ENCODE measurements around the gene LTK.

LTK gene

GRCh38 chr15:41483519-41483918 lies 30.1 kb downstream of the LTK start:
- H3K4me3 ChIP-seq (ENCODE audit: insufficient read length, low read depth) = no peak overlapping the region
- TF ChIP-seq ZNF274 (IDR thresholded peaks at IDR 0.05; ENCODE audit: low read depth, low read length) = no peak
- TF ChIP-seq SUZ12 (IDR thresholded peaks at IDR 0.05; ENCODE audit: extremely low read depth, insufficient read depth, insufficient read length) = no peak
- no peak for TF ChIP-seq YY1 (IDR thresholded peaks at IDR 0.05; ENCODE audit: insufficient read depth, insufficient read length)
- DNase-seq (ENCODE audit: low read depth, low spot score) = no peak
- no peaks in the 10 kb centered on the region for H3K9me3 ChIP-seq (ENCODE audit: insufficient read depth, low read length)
- no peaks in the 10 kb centered on the region for H3K27me3 ChIP-seq (ENCODE audit: insufficient read depth, insufficient read length)
- H3K36me3 ChIP-seq (ENCODE audit: insufficient read depth, insufficient read length, low read length) = peaks cover 37% of the 10 kb centered on the region
- no peaks in the 10 kb centered on the region for H3K4me1 ChIP-seq (ENCODE audit: insufficient read depth, insufficient read length)
- H3K9ac ChIP-seq (ENCODE audit: insufficient read length, low read depth) = no peak overlapping the region

- no peak overlapping the region for H3K9ac ChIP-seq (ENCODE audit: insufficient read length, low read depth)
- TF ChIP-seq SUZ12 (IDR thresholded peaks at IDR 0.05; ENCODE audit: extremely low read depth, insufficient read depth, insufficient read length) = no peak
- TF ChIP-seq YY1 (IDR thresholded peaks at IDR 0.05; ENCODE audit: insufficient read depth, insufficient read length) = no peak
- no peak for TF ChIP-seq ZNF274 (IDR thresholded peaks at IDR 0.05; ENCODE audit: low read depth, low read length)
- H3K27me3 ChIP-seq (ENCODE audit: insufficient read depth, insufficient read length) = no peaks in the 10 kb centered on the region
- DNase-seq (ENCODE audit: low read depth, low spot score) = no peak
- no peak overlapping the region for H3K4me3 ChIP-seq (ENCODE audit: insufficient read length, low read depth)
- no peaks in the 10 kb centered on the region for H3K4me1 ChIP-seq (ENCODE audit: insufficient read depth, insufficient read length)
- H3K9me3 ChIP-seq (ENCODE audit: insufficient read depth, low read length) = no peaks in the 10 kb centered on the region
- H3K36me3 ChIP-seq (ENCODE audit: insufficient read depth, insufficient read length, low read length) = peaks cover 42% of the 10 kb centered on the region
These were observed 30.5 kb downstream of the LTK start for GRCh38 chr15:41483115-41483514.

GRCh38 chr15:41482110-41482877 lies 31.3 kb downstream of the LTK start:
- Histone ChIP-seq H3K36me3 (ENCODE audit: insufficient read depth, insufficient read length, low read length) (peaks cover 48% of the 10 kb centered on the region), H3K4me3 (ENCODE audit: insufficient read length, low read depth) (no peak overlapping the region), H3K4me1 (ENCODE audit: insufficient read depth, insufficient read length) (no peaks in the 10 kb centered on the region), H3K9ac (ENCODE audit: insufficient read length, low read depth) (no peak overlapping the region), H3K27me3 (ENCODE audit: insufficient read depth, insufficient read length) (no peaks in the 10 kb centered on the region), H3K9me3 (ENCODE audit: insufficient read depth, low read length) (no peaks in the 10 kb centered on the region)
- TF ChIP-seq ZNF274 (IDR thresholded peaks at IDR 0.05; ENCODE audit: low read depth, low read length) (no peak), YY1 (IDR thresholded peaks at IDR 0.05; ENCODE audit: insufficient read depth, insufficient read length) (no peak), SUZ12 (IDR thresholded peaks at IDR 0.05; ENCODE audit: extremely low read depth, insufficient read depth, insufficient read length) (no peak)
- DNase-seq (ENCODE audit: low read depth, low spot score) = no peak

GRCh38 chr15:41480396-41481140 lies 33.1 kb downstream of the LTK start:
- Histone ChIP-seq H3K4me1 (ENCODE audit: insufficient read depth, insufficient read length) (no peaks in the 10 kb centered on the region), H3K9ac (ENCODE audit: insufficient read length, low read depth) (no peak overlapping the region), H3K27me3 (ENCODE audit: insufficient read depth, insufficient read length) (no peaks in the 10 kb centered on the region), H3K4me3 (ENCODE audit: insufficient read length, low read depth) (no peak overlapping the region), H3K36me3 (ENCODE audit: insufficient read depth, insufficient read length, low read length) (peaks cover 64% of the 10 kb centered on the region), H3K9me3 (ENCODE audit: insufficient read depth, low read length) (no peaks in the 10 kb centered on the region)
- TF ChIP-seq ZNF274 (IDR thresholded peaks at IDR 0.05; ENCODE audit: low read depth, low read length) (no peak), YY1 (IDR thresholded peaks at IDR 0.05; ENCODE audit: insufficient read depth, insufficient read length) (no peak), SUZ12 (IDR thresholded peaks at IDR 0.05; ENCODE audit: extremely low read depth, insufficient read depth, insufficient read length) (no peak)
- no peak for DNase-seq (ENCODE audit: low read depth, low spot score)

GRCh38 chr15:41476416-41477048 lies 37.1 kb downstream of the LTK start:
- no peaks in the 10 kb centered on the region for H3K27me3 ChIP-seq (ENCODE audit: insufficient read depth, insufficient read length)
- TF ChIP-seq ZNF274 (IDR thresholded peaks at IDR 0.05; ENCODE audit: low read depth, low read length) (no peak), SUZ12 (IDR thresholded peaks at IDR 0.05; ENCODE audit: extremely low read depth, insufficient read depth, insufficient read length) (no peak), YY1 (IDR thresholded peaks at IDR 0.05; ENCODE audit: insufficient read depth, insufficient read length) (no peak)
- no peak overlapping the region for H3K9ac ChIP-seq (ENCODE audit: insufficient read length, low read depth)
- H3K9me3 ChIP-seq (ENCODE audit: insufficient read depth, low read length) = no peaks in the 10 kb centered on the region
- no peaks in the 10 kb centered on the region for H3K4me1 ChIP-seq (ENCODE audit: insufficient read depth, insufficient read length)
- no peak overlapping the region for H3K4me3 ChIP-seq (ENCODE audit: insufficient read length, low read depth)
- no peak for DNase-seq (ENCODE audit: low read depth, low spot score)
- H3K36me3 ChIP-seq (ENCODE audit: insufficient read depth, insufficient read length, low read length) = peaks cover 79% of the 10 kb centered on the region

GRCh38 chr15:41474941-41475340 lies 38.7 kb downstream of the LTK start:
- no peaks in the 10 kb centered on the region for H3K27me3 ChIP-seq (ENCODE audit: insufficient read depth, insufficient read length)
- peaks cover 78% of the 10 kb centered on the region for H3K36me3 ChIP-seq (ENCODE audit: insufficient read depth, insufficient read length, low read length)
- no peaks in the 10 kb centered on the region for H3K4me1 ChIP-seq (ENCODE audit: insufficient read depth, insufficient read length)
- H3K9me3 ChIP-seq (ENCODE audit: insufficient read depth, low read length) = no peaks in the 10 kb centered on the region
- no peak for TF ChIP-seq YY1 (IDR thresholded peaks at IDR 0.05; ENCODE audit: insufficient read depth, insufficient read length)
- no peak for TF ChIP-seq SUZ12 (IDR thresholded peaks at IDR 0.05; ENCODE audit: extremely low read depth, insufficient read depth, insufficient read length)
- no peak for TF ChIP-seq ZNF274 (IDR thresholded peaks at IDR 0.05; ENCODE audit: low read depth, low read length)
- no peak overlapping the region for H3K9ac ChIP-seq (ENCODE audit: insufficient read length, low read depth)
- no peak overlapping the region for H3K4me3 ChIP-seq (ENCODE audit: insufficient read length, low read depth)
- no peak for DNase-seq (ENCODE audit: low read depth, low spot score)

- TF ChIP-seq SUZ12 (IDR thresholded peaks at IDR 0.05; ENCODE audit: extremely low read depth, insufficient read depth, insufficient read length) (no peak), ZNF274 (IDR thresholded peaks at IDR 0.05; ENCODE audit: low read depth, low read length) (no peak), YY1 (IDR thresholded peaks at IDR 0.05; ENCODE audit: insufficient read depth, insufficient read length) (no peak)
- H3K36me3 ChIP-seq (ENCODE audit: insufficient read depth, insufficient read length, low read length) = peaks cover 80% of the 10 kb centered on the region
- no peak for DNase-seq (ENCODE audit: low read depth, low spot score)
These were observed 39.2 kb downstream of the LTK start for GRCh38 chr15:41474436-41474835.

More at GRCh38 chr15:41474436-41474835, 39.2 kb downstream of the LTK start:
- Histone ChIP-seq H3K27me3 (ENCODE audit: insufficient read depth, insufficient read length) (no peaks in the 10 kb centered on the region), H3K4me3 (ENCODE audit: insufficient read length, low read depth) (no peak overlapping the region), H3K9me3 (ENCODE audit: insufficient read depth, low read length) (no peaks in the 10 kb centered on the region), H3K4me1 (ENCODE audit: insufficient read depth, insufficient read length) (no peaks in the 10 kb centered on the region), H3K9ac (ENCODE audit: insufficient read length, low read depth) (no peak overlapping the region)
